SK-N-SH treated with all-trans-retinoic acid at 6 μM for 48 hours (cell line): ENCODE data around the gene RGMA.

Source experiments
- ATAC-seq: fragments of 200-7000 bp; cut with Tn5 transposase; 3 replicates; pipeline ENCODE4 v1.9.1; 2020; ENCODE audit warnings: mild to moderate bottlenecking, moderate library complexity
- ARNTL ChIP-seq: fragments of 450-650 bp; formaldehyde crosslinking; IDR thresholded peaks from 2 replicates; pipeline ENCODE4 v1.5.0; 2020; ENCODE audit warnings: low read depth, mild to moderate bottlenecking, moderate library complexity, borderline replicate concordance
- CSDC2 ChIP-seq: fragments of 250-450 bp; sonication (Bioruptor Pico); IDR thresholded peaks from 2 replicates; pipeline ENCODE4 v1.5.0; 2020; ENCODE audit warnings: mild to moderate bottlenecking, moderate library complexity
- ESRRG ChIP-seq: fragments of 250-450 bp; sonication (Bioruptor Pico); IDR thresholded peaks from 2 replicates; pipeline ENCODE4 v1.6.1; 2021; ENCODE audit warnings: mild to moderate bottlenecking
- GLIS3 ChIP-seq: fragments of 250-450 bp; sonication (Bioruptor Pico); IDR thresholded peaks from 2 replicates; pipeline ENCODE4 v1.5.0; 2020; ENCODE audit warnings: mild to moderate bottlenecking, moderate library complexity
- ISL1 ChIP-seq: fragments of 250-450 bp; sonication (Bioruptor Pico); IDR thresholded peaks from 2 replicates; pipeline ENCODE4 v2.1.2; 2022; ENCODE audit warnings: mild to moderate bottlenecking, moderate library complexity
- OSR1 ChIP-seq: fragments of 250-450 bp; sonication (Bioruptor Pico); IDR thresholded peaks from 2 replicates; pipeline ENCODE4 v1.8.0; 2022; ENCODE audit warnings: moderate library complexity, mild to moderate bottlenecking, inconsistent platforms
- RARB ChIP-seq: fragments of 250-450 bp; sonication (Bioruptor Pico); IDR thresholded peaks from 2 replicates; pipeline ENCODE4 v1.8.0; 2021; ENCODE audit warnings: mild to moderate bottlenecking, moderate library complexity
- SNAI2 ChIP-seq: fragments of 250-450 bp; sonication (Bioruptor Pico); IDR thresholded peaks from 2 replicates; pipeline ENCODE4 v1.5.0; 2020; ENCODE audit warnings: mild to moderate bottlenecking, moderate library complexity
- TCF4 ChIP-seq: fragments of 250-450 bp; sonication (Bioruptor Pico); IDR thresholded peaks from 2 replicates; pipeline ENCODE4 v1.8.0; 2021; ENCODE audit warnings: mild to moderate bottlenecking, moderate library complexity, borderline replicate concordance
- ZFP30 ChIP-seq: fragments of 450-650 bp; formaldehyde crosslinking; IDR thresholded peaks from 2 replicates; pipeline ENCODE4 v1.5.0; 2022; ENCODE audit warnings: mild to moderate bottlenecking, moderate library complexity
- ZNF565 ChIP-seq: fragments of 450-650 bp; formaldehyde crosslinking; conservative IDR thresholded peaks from 2 replicates; pipeline ENCODE4 v1.5.0; 2020; ENCODE audit warnings: low read depth, mild to moderate bottlenecking, moderate library complexity
- ZNF70 ChIP-seq: fragments of 450-650 bp; formaldehyde crosslinking; IDR thresholded peaks from 2 replicates; pipeline ENCODE4 v1.5.0; 2020; ENCODE audit warnings: mild to moderate bottlenecking, moderate library complexity
- ZNF8 ChIP-seq: fragments of 450-650 bp; formaldehyde crosslinking; IDR thresholded peaks from 2 replicates; pipeline ENCODE4 v1.5.0; 2020; ENCODE audit warnings: mild to moderate bottlenecking, moderate library complexity
- TF ChIP-seq, protein P1 (sequence below): fragments of 250-450 bp; sonication (Bioruptor Pico); IDR thresholded peaks from 2 replicates; pipeline ENCODE4 v1.5.1; 2020; ENCODE audit warnings: low read depth, mild to moderate bottlenecking, moderate library complexity
- TF ChIP-seq, protein P2 (sequence below): fragments of 250-450 bp; sonication (Bioruptor Pico); IDR thresholded peaks from 2 replicates; pipeline ENCODE4 v1.5.0; 2020; ENCODE audit warnings: mild to moderate bottlenecking, moderate library complexity
- TF ChIP-seq, protein P3 (sequence below): fragments of 250-450 bp; sonication (Bioruptor Pico); IDR thresholded peaks from 2 replicates; pipeline ENCODE4 v1.8.0; 2021; ENCODE audit warnings: low read depth, mild to moderate bottlenecking, moderate library complexity, borderline replicate concordance
- TF ChIP-seq, protein P4 (sequence below): fragments of 250-450 bp; sonication (Bioruptor Pico); IDR thresholded peaks from 2 replicates; pipeline ENCODE4 v1.5.1; 2021; ENCODE audit warnings: mild to moderate bottlenecking, moderate library complexity

RGMA gene

DNA sequence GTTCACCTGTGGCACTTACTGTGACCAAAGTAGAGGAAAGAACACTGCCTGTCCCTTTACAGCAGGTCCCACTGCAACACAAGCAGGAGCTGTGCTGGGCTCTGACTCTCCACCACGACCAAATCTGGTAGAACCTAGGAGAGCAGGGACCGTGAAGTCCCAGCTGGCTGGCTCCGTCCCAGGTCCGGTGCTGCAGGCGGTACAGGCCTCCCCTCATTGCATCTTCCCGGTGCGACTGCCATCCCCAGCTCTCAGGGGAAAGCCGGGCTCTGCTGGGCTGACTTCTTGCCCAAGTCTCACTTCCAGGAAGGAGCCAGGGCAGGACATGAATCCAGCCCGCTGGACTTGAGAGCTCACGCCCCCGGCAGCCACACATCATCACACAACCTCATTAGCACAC lies 33.8 kb downstream of the RGMA start:
- no peak for TF ChIP-seq ARNTL (CRISPR knock-in tag)
- TF ChIP-seq, protein P1, sequence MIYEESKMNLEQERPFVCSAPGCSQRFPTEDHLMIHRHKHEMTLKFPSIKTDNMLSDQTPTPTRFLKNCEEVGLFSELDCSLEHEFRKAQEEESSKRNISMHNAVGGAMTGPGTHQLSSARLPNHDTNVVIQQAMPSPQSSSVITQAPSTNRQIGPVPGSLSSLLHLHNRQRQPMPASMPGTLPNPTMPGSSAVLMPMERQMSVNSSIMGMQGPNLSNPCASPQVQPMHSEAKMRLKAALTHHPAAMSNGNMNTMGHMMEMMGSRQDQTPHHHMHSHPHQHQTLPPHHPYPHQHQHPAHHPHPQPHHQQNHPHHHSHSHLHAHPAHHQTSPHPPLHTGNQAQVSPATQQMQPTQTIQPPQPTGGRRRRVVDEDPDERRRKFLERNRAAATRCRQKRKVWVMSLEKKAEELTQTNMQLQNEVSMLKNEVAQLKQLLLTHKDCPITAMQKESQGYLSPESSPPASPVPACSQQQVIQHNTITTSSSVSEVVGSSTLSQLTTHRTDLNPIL (CRISPR knock-in tag) = no peak
- TF ChIP-seq, protein P2, sequence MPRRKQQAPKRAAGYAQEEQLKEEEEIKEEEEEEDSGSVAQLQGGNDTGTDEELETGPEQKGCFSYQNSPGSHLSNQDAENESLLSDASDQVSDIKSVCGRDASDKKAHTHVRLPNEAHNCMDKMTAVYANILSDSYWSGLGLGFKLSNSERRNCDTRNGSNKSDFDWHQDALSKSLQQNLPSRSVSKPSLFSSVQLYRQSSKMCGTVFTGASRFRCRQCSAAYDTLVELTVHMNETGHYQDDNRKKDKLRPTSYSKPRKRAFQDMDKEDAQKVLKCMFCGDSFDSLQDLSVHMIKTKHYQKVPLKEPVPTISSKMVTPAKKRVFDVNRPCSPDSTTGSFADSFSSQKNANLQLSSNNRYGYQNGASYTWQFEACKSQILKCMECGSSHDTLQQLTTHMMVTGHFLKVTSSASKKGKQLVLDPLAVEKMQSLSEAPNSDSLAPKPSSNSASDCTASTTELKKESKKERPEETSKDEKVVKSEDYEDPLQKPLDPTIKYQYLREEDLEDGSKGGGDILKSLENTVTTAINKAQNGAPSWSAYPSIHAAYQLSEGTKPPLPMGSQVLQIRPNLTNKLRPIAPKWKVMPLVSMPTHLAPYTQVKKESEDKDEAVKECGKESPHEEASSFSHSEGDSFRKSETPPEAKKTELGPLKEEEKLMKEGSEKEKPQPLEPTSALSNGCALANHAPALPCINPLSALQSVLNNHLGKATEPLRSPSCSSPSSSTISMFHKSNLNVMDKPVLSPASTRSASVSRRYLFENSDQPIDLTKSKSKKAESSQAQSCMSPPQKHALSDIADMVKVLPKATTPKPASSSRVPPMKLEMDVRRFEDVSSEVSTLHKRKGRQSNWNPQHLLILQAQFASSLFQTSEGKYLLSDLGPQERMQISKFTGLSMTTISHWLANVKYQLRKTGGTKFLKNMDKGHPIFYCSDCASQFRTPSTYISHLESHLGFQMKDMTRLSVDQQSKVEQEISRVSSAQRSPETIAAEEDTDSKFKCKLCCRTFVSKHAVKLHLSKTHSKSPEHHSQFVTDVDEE (CRISPR knock-in tag) = no peak
- no peak for ATAC-seq

DNA sequence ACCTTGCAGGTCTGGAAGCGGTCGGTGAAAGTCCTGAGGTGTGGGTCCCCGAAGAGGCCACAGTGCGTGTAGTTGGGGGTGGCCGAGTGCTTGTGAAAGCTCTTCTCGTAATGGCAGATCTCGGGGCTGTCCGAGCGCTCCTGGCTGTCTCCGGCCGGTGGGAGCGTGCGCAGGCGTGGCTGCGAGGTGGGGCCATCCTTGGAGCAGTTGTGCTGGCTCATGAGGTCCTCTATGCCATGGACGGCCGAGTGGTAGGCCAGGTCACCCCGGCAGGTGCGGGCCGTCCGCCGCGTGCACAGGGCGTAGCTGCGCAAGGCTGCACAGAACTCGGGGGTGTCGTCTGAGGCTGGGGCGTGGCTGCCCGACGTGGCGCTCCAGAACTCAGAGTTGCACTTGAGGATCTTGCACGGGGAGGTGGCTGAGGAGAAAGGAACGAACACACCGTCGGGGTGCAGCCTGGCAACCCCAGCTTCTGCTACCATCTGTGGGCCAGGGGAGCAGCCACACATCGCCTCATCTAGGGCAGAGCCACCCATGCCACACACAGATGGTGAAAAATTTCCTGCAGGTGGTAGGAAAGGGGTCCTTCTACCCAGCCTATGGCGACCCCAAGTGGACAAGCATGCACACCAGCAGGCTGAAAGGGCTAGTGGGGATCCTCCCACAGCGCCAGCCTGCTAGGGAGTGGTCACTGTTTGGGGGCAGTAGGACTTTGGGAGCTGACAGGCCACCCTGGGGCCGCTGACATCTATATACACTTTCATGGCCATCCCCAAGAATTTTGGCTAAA lies 36.7 kb downstream of the RGMA start:
- ATAC-seq = peak; percentile 43; the same call in 2 of the 3 replicates
- no peak for TF ChIP-seq TCF4 (CRISPR knock-in tag)
- TF ChIP-seq GLIS3 = no peak
- no peak for TF ChIP-seq ZNF70 (CRISPR knock-in tag)
- TF ChIP-seq RARB (CRISPR knock-in tag) = no peak
- TF ChIP-seq, protein P3, sequence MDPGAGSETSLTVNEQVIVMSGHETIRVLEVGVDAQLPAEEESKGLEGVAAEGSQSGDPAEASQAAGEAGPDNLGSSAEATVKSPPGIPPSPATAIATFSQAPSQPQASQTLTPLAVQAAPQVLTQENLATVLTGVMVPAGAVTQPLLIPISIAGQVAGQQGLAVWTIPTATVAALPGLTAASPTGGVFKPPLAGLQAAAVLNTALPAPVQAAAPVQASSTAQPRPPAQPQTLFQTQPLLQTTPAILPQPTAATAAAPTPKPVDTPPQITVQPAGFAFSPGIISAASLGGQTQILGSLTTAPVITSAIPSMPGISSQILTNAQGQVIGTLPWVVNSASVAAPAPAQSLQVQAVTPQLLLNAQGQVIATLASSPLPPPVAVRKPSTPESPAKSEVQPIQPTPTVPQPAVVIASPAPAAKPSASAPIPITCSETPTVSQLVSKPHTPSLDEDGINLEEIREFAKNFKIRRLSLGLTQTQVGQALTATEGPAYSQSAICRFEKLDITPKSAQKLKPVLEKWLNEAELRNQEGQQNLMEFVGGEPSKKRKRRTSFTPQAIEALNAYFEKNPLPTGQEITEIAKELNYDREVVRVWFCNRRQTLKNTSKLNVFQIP (CRISPR knock-in tag) = no peak
- TF ChIP-seq, protein P1 (CRISPR knock-in tag) = no peak
- no peak for TF ChIP-seq ISL1
- TF ChIP-seq ZFP30 (CRISPR knock-in tag) = no peak
- no peak for TF ChIP-seq ESRRG (CRISPR knock-in tag)
- TF ChIP-seq, protein P4, sequence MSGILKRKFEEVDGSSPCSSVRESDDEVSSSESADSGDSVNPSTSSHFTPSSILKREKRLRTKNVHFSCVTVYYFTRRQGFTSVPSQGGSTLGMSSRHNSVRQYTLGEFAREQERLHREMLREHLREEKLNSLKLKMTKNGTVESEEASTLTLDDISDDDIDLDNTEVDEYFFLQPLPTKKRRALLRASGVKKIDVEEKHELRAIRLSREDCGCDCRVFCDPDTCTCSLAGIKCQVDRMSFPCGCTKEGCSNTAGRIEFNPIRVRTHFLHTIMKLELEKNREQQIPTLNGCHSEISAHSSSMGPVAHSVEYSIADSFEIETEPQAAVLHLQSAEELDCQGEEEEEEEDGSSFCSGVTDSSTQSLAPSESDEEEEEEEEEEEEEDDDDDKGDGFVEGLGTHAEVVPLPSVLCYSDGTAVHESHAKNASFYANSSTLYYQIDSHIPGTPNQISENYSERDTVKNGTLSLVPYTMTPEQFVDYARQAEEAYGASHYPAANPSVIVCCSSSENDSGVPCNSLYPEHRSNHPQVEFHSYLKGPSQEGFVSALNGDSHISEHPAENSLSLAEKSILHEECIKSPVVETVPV (CRISPR knock-in tag) = no peak
- no peak for TF ChIP-seq CSDC2
- TF ChIP-seq, protein P2 (CRISPR knock-in tag) = no peak
- TF ChIP-seq SNAI2 (CRISPR knock-in tag) = no peak
- TF ChIP-seq ZNF8 (CRISPR knock-in tag) = no peak
- no peak for TF ChIP-seq OSR1 (CRISPR knock-in tag)
- TF ChIP-seq ARNTL (CRISPR knock-in tag) = no peak
- TF ChIP-seq ZNF565 (CRISPR knock-in tag) = no peak
- TF ChIP-seq, all 23 proteins: peak for 0
